ENCODE results near the gene FURIN.
"Not testable (repeated sequence)": the region's sequence is repeated elsewhere in the genome, so short reads cannot be mapped to it uniquely, and the experiment has no call there.

FURIN gene

GRCh38 chr15:90868261-90868689 lies at the start of gene FURIN:
FURIN (plus strand) TSS chr15:90868588; CDS start chr15:90875741, 7,153 bp downstream.
- DNase-seq (ENCODE audit: low read depth in 2 of 3, low spot score in 2 of 3), result no peak

- no peak for DNase-seq (ENCODE audit: low read depth in 2 of 3, low spot score in 2 of 3)
Observed at GRCh38 chr15:90819390-90819789, 49.0 kb upstream of the FURIN start.

- no peak for DNase-seq (ENCODE audit: low read depth in 2 of 3, low spot score in 2 of 3)
Observed at GRCh38 chr15:90819850-90820249, 48.5 kb upstream of the FURIN start.

GRCh38 chr15:90820481-90820880 lies 47.9 kb upstream of the FURIN start:
- DNase-seq (ENCODE audit: low read depth in 2 of 3, low spot score in 2 of 3), result no peak

GRCh38 chr15:90822204-90822955 lies 46.0 kb upstream of the FURIN start:
- no peak for DNase-seq (ENCODE audit: low read depth in 2 of 3, low spot score in 2 of 3)

- no peak for DNase-seq (ENCODE audit: low read depth in 2 of 3, low spot score in 2 of 3)
Observed at GRCh38 chr15:90823455-90823974, 44.9 kb upstream of the FURIN start.

- DNase-seq (ENCODE audit: low read depth in 2 of 3, low spot score in 2 of 3), result not testable (repeated sequence)
Observed at GRCh38 chr15:90825115-90825899, 43.1 kb upstream of the FURIN start.

GRCh38 chr15:90826206-90826885 lies 42.0 kb upstream of the FURIN start:
- not testable (repeated sequence) for DNase-seq (ENCODE audit: low read depth in 2 of 3, low spot score in 2 of 3)

- DNase-seq (ENCODE audit: low read depth in 2 of 3, low spot score in 2 of 3), result no peak
Observed at GRCh38 chr15:90826886-90827435, 41.4 kb upstream of the FURIN start.

- DNase-seq (ENCODE audit: low read depth in 2 of 3, low spot score in 2 of 3), result no peak
Observed at GRCh38 chr15:90828111-90828510, 40.3 kb upstream of the FURIN start.

GRCh38 chr15:90829126-90829525 lies 39.3 kb upstream of the FURIN start:
- DNase-seq (ENCODE audit: low read depth in 2 of 3, low spot score in 2 of 3), result no peak

- DNase-seq (ENCODE audit: low read depth in 2 of 3, low spot score in 2 of 3), result no peak
Observed at GRCh38 chr15:90829942-90830440, 38.4 kb upstream of the FURIN start.

GRCh38 chr15:90834626-90835025 lies 33.8 kb upstream of the FURIN start:
- no peak for DNase-seq (ENCODE audit: low read depth in 2 of 3, low spot score in 2 of 3)

GRCh38 chr15:90836296-90836871 lies 32.0 kb upstream of the FURIN start:
- DNase-seq (ENCODE audit: low read depth in 2 of 3, low spot score in 2 of 3), result no peak

GRCh38 chr15:90837094-90837493 lies 31.3 kb upstream of the FURIN start:
- DNase-seq (ENCODE audit: low read depth in 2 of 3, low spot score in 2 of 3), result no peak

- DNase-seq (ENCODE audit: low read depth in 2 of 3, low spot score in 2 of 3), result peak; percentile 62 to 79 (median 78)
Observed at GRCh38 chr15:90838139-90838538, 30.2 kb upstream of the FURIN start.

- DNase-seq (ENCODE audit: low read depth in 2 of 3, low spot score in 2 of 3), result no peak
Observed at GRCh38 chr15:90838544-90838943, 29.8 kb upstream of the FURIN start.

GRCh38 chr15:90839187-90840071 lies 29.0 kb upstream of the FURIN start:
- DNase-seq (ENCODE audit: low read depth in 2 of 3, low spot score in 2 of 3), result no peak

GRCh38 chr15:90840157-90840855 lies 28.1 kb upstream of the FURIN start:
- no peak for DNase-seq (ENCODE audit: low read depth in 2 of 3, low spot score in 2 of 3)
